GM12878 (cell line): Measurements from ENCODE around the gene ZFYVE19. TPM values are rescaled to one million over a fixed set of nuclear protein-coding genes. Genes with fewer than 3 reads are reported as not detected.

Experiments
- ATAC-seq: fragments of 200-7000 bp; cut with Tn5 transposase; 3 replicates; pipeline ENCODE4 v1.9.1; 2020; ENCODE audit warnings: mild to moderate bottlenecking, moderate library complexity
- BruUV-seq: library from RNA; stranded (reverse); fragments of 400-500 nt; replicated peaks from 2 replicates; lab custom pipeline; 2021; lab: Mats Ljungman, UMichigan
- CTCF ChIA-PET: fragments of 300-600 bp; sonication (Branson Sonifier 250); formaldehyde crosslinking; extraction: SDS; loops from one replicate; lab custom pipeline; 2021; ENCODE audit warnings: inconsistent platforms; lab: Yijun Ruan, JAX
- POLR2A ChIA-PET: fragments of 350-600 bp; formaldehyde crosslinking; extraction: SDS; loops from one replicate; lab custom pipeline; 2021; ENCODE audit warnings: inconsistent platforms; lab: Charles Lee
- RAD21 ChIA-PET: fragments of 300-600 bp; sonication (Branson Sonifier 250); formaldehyde crosslinking; loops from one replicate; lab custom pipeline; 2023; ENCODE audit warnings: antibody characterized with exemption; ENCODE audit not compliant: unreplicated experiment; lab: Charles Lee
- SMC1A ChIA-PET: fragments of 300-600 bp; sonication (Branson Sonifier 250); formaldehyde crosslinking; loops from one replicate; lab custom pipeline; 2023; ENCODE audit not compliant: unreplicated experiment, uncharacterized antibody; lab: Charles Lee
- DNase-seq: peaks from one replicate; pipeline ENCODE4 v3.0.0-alpha.2; 2011; ENCODE audit warnings: low read depth, low spot score
- FAIRE-seq: peaks from 3 replicates; lab custom pipeline; 2011; peaks lifted over from hg19 to GRCh38; lab: Jason Lieb, UNC
- H2AFZ ChIP-seq: 2 replicates; pipeline ENCODE4 v1.6.0; 2011; ENCODE audit warnings: low read depth, low read length, control low read depth; ENCODE audit not compliant: control insufficient read depth
- H3K27ac ChIP-seq: 2 replicates; pipeline ENCODE4 v1.5.1; 2011; ENCODE audit warnings: control low read depth; ENCODE audit not compliant: control insufficient read depth, insufficient read depth
- H3K27me3 ChIP-seq, 2 experiments: replicated peaks in 1 of 2; 2 replicates each; pipeline versions ENCODE4 v1.6.0 to v1.6.1; 2011; ENCODE audit warnings: low read length in 1 of 2; ENCODE audit not compliant: control insufficient read depth in 2 of 2, insufficient read depth in 2 of 2
- H3K36me3 ChIP-seq, 2 experiments: 2 replicates each; pipeline ENCODE4 v1.5.1; 2011; ENCODE audit warnings: low read length in 1 of 2; ENCODE audit not compliant: control insufficient read depth in 2 of 2, insufficient read depth in 2 of 2
- H3K4me1 ChIP-seq: 2 replicates; pipeline ENCODE4 v1.6.1; 2011; ENCODE audit warnings: mild to moderate bottlenecking, low read length, moderate library complexity, mixed read lengths; ENCODE audit not compliant: control insufficient read depth, insufficient read depth
- H3K4me2 ChIP-seq: 2 replicates; pipeline ENCODE4 v1.6.0; 2011; ENCODE audit warnings: control low read depth; ENCODE audit not compliant: control insufficient read depth, insufficient read depth
- H3K4me3 ChIP-seq: fragments of 200-600 bp; sonication (generic); 2 replicates; pipeline ENCODE4 v1.5.1; 2016
- H3K79me2 ChIP-seq: 2 replicates; pipeline ENCODE4 v1.6.0; 2011; ENCODE audit warnings: low read length; ENCODE audit not compliant: control insufficient read depth, insufficient read depth
- H3K9ac ChIP-seq: 2 replicates; pipeline ENCODE4 v1.8.0; 2011; ENCODE audit warnings: low read length, control low read depth, mixed read lengths; ENCODE audit not compliant: control insufficient read depth, insufficient read depth
- H3K9me3 ChIP-seq: replicated peaks from 3 replicates; pipeline ENCODE4 v1.5.1; 2011; ENCODE audit warnings: mild to moderate bottlenecking, low read length; ENCODE audit not compliant: control insufficient read depth, insufficient read depth
- H4K20me1 ChIP-seq: 2 replicates; pipeline ENCODE4 v1.6.0; 2011; ENCODE audit not compliant: control insufficient read depth, insufficient read depth
- ATF3 ChIP-seq: IDR thresholded peaks from 2 replicates; pipeline ENCODE4 v1.6.1; 2011; ENCODE audit warnings: low read depth, mild to moderate bottlenecking, low read length, moderate library complexity, borderline replicate concordance; ENCODE audit errors: extremely low read depth
- CBX3 ChIP-seq: fragments of 200-600 bp; sonication (generic); IDR thresholded peaks from 2 replicates; pipeline ENCODE4 v1.6.1; 2016; ENCODE audit warnings: low read depth, borderline replicate concordance
- ELK1 ChIP-seq: IDR thresholded peaks from 2 replicates; pipeline ENCODE4 v1.6.1; 2012; ENCODE audit warnings: low read depth, low read length, improper control_type of control experiment
- GATAD2B ChIP-seq: fragments of 450-650 bp; conservative IDR thresholded peaks from 2 replicates; pipeline ENCODE4 v1.6.1; 2017; ENCODE audit warnings: low read depth, mild to moderate bottlenecking, moderate library complexity
- HCFC1 ChIP-seq: fragments of 150-350 bp; IDR thresholded peaks from 2 replicates; pipeline ENCODE4 v1.6.1; 2014; ENCODE audit warnings: low read length
- HDGF ChIP-seq: fragments of 450-650 bp; IDR thresholded peaks from 2 replicates; pipeline ENCODE4 v1.6.1; 2016; ENCODE audit warnings: antibody characterized with exemption
- IKZF2 ChIP-seq, 2 experiments: fragments of 450-650 bp; IDR thresholded peaks; 2 replicates each; pipeline ENCODE4 v1.6.1; 2017; ENCODE audit warnings: mild to moderate bottlenecking in 2 of 2, moderate library complexity in 2 of 2
- KAT2A ChIP-seq: conservative IDR thresholded peaks from 2 replicates; pipeline ENCODE4 v1.6.1; 2011; ENCODE audit warnings: low read depth, low read length; ENCODE audit not compliant: control insufficient read depth
- PAX8 ChIP-seq: fragments of 450-650 bp; IDR thresholded peaks from 2 replicates; pipeline ENCODE4 v1.6.1; 2017; ENCODE audit warnings: mild to moderate bottlenecking, moderate library complexity
- RAD51 ChIP-seq: fragments of 450-650 bp; IDR thresholded peaks from 2 replicates; pipeline ENCODE4 v1.6.1; 2016; ENCODE audit warnings: moderate library complexity, mild to moderate bottlenecking, inconsistent platforms
- RFX5 ChIP-seq: IDR thresholded peaks from 2 replicates; pipeline ENCODE4 v1.6.1; 2011; ENCODE audit warnings: low read depth, low read length, improper control_type of control experiment
- SIX5 ChIP-seq: IDR thresholded peaks from 2 replicates; pipeline ENCODE4 v1.6.1; 2011; ENCODE audit warnings: mild to moderate bottlenecking, low read depth, low read length, moderate library complexity; ENCODE audit not compliant: severe bottlenecking
- SPI1 ChIP-seq: IDR thresholded peaks from 2 replicates; pipeline ENCODE4 v1.6.1; 2011; ENCODE audit warnings: low read depth, mild to moderate bottlenecking, low read length, moderate library complexity, borderline replicate concordance; ENCODE audit not compliant: insufficient read depth
- SUPT20H ChIP-seq: IDR thresholded peaks from 2 replicates; pipeline ENCODE4 v1.6.1; 2011; ENCODE audit warnings: low read depth, mild to moderate bottlenecking, low read length, moderate library complexity, borderline replicate concordance; ENCODE audit not compliant: control insufficient read depth
- TARDBP ChIP-seq: IDR thresholded peaks from 2 replicates; pipeline ENCODE4 v1.6.1; 2016; ENCODE audit warnings: borderline replicate concordance
- TCF3 ChIP-seq: IDR thresholded peaks from 2 replicates; pipeline ENCODE4 v1.6.1; 2012; ENCODE audit warnings: low read depth, mild to moderate bottlenecking, low read length, borderline replicate concordance; ENCODE audit not compliant: insufficient read depth
- YBX1 ChIP-seq: fragments of 450-650 bp; IDR thresholded peaks from 2 replicates; pipeline ENCODE4 v1.6.1; 2016; ENCODE audit warnings: antibody characterized with exemption
- YY1 ChIP-seq: IDR thresholded peaks from 2 replicates; pipeline ENCODE4 v1.6.1; 2011; ENCODE audit warnings: low read depth, mild to moderate bottlenecking, low read length
- ZBED1 ChIP-seq: IDR thresholded peaks from 2 replicates; pipeline ENCODE4 v1.6.1; 2016; ENCODE audit warnings: borderline replicate concordance
- ZNF217 ChIP-seq: fragments of 450-650 bp; IDR thresholded peaks from 2 replicates; pipeline ENCODE4 v1.6.1; 2017; ENCODE audit warnings: antibody characterized with exemption, mild to moderate bottlenecking
- ZZZ3 ChIP-seq: IDR thresholded peaks from 2 replicates; pipeline ENCODE4 v1.6.1; 2011; ENCODE audit warnings: low read depth; ENCODE audit not compliant: control insufficient read depth, insufficient read length
- WGBS: methylation state at CpG from one replicate; pipeline ENCODE4 v1.1.6; 2016; ENCODE audit warnings: low lambda C conversion rate; ENCODE audit not compliant: insufficient replicate concordance, insufficient coverage; ENCODE audit errors: missing lambda C conversion rate; 5-methylcytosine and 5-hydroxymethylcytosine counted together
- in situ Hi-C: fragments of 300-500 bp; cut with MboI; formaldehyde crosslinking; loops from 9 replicates; pipeline ENCODE4 v1.14.3; 2018; ENCODE audit warnings: mixed read lengths
- intact Hi-C: fragments of 100-400 bp; cut with micrococcal nuclease; formaldehyde crosslinking; loops from one replicate; pipeline ENCODE4 v1.14.2; 2022; ENCODE audit not compliant: unreplicated experiment
- polyA plus RNA-seq, 11 experiments: library from polyadenylated mRNA; depleted of rRNA in 4 of 11; unstranded in 6 of 11; stranded (reverse) in 5 of 11; fragments of >200 nt; fragmentation: Nextera tagmentation in 4 of 11; fragmentation: Illumina TruSeq in 1 of 11; extraction: Ambion mirVana in 4 of 11; extraction: Trizol in 1 of 11; gene quantifications; 1 replicate in 1 of 11; 2 replicates in 10 of 11; pipeline versions ENCODE4 v1.2.1 to v1.2.3, GENCODE V29; 2011 to 2016; ENCODE audit warnings: inconsistent platforms in 2 of 11, missing spikeins in 2 of 11, low read depth in 1 of 11
- total RNA-seq, 4 experiments: library from RNA; depleted of rRNA in 3 of 4; stranded (reverse); fragments of >200 nt in 3 of 4; fragmentation: Illumina TruSeq in 1 of 4; extraction: Trizol in 1 of 4; gene quantifications; 2 replicates each; pipeline versions ENCODE4 v1.2.1 to v1.2.3, GENCODE V29; 2013 to 2021

Gene ZFYVE19
- total and polyA plus RNA-seq, 10 of the 15 experiments (the other 5 are each of a cell fraction or from before 2014, with no cell fraction given): 1.7 to 36.3 (median 17.0) TPM

- no peak for TF ChIP-seq IKZF2 (IDR thresholded peaks at IDR 0.05)
- no peak for TF ChIP-seq RFX5
- TF ChIP-seq RAD51: no peak
- TF ChIP-seq YBX1: no peak
- TF ChIP-seq TCF3: 0 out of 2 replicates have a peak, but pooled peaks have one; percentile 60
- no peak for TF ChIP-seq ZNF217
- no peak for TF ChIP-seq SPI1
These were observed 24.2 kb upstream of the ZFYVE19 start (continued) for GRCh38 chr15:40782609-40783227.

- SMC1A ChIA-PET: interaction anchor here (0.7 to 4.0 kb wide), 15 partner anchors 14 to 265 kb away, joined by 3 to 27 read pairs (median 3); partner anchors contain the start of genes GCHFR, RPUSD2 and VPS18
- DNase-seq (no peak), ATAC-seq (no peak), FAIRE-seq (no peak)
- WGBS: 95% methylated on average over 3 of the region's 3 CpGs
- Histone ChIP-seq H3K4me1 (peaks cover 9% of the 10 kb centered on the region), H3K4me2 (no peak overlapping the region), H3K79me2 (peaks cover 5% of the 10 kb centered on the region), H3K27me3 (no peaks in the 10 kb centered on the region), H4K20me1 (no peaks in the 10 kb centered on the region), H2AFZ (no peak overlapping the region), H3K4me3 (no peak overlapping the region), H3K27ac (no peak overlapping the region), H3K9me3 (no peaks in the 10 kb centered on the region), H3K9ac (no peak overlapping the region), H3K36me3 (peaks cover 0 to 7% of the 10 kb centered on the region in 2 experiments; a peak in 2 of 4 replicates)
- in situ Hi-C loops: loop anchor here (5.0 kb wide), 1 partner anchor 268 kb away; no protein-coding TSS in a partner anchor
- intact Hi-C loops: no loop called here
- BruUV-seq: no TSS peak
- TF ChIP-seq PAX8 (no peak), TARDBP (no peak), CBX3 (no peak), HCFC1 (no peak), SUPT20H (no peak), SIX5 (no peak), YY1 (no peak), HDGF (no peak), ZZZ3 (no peak), GATAD2B (no peak), ELK1 (no peak), KAT2A (no peak), ATF3 (no peak), ZBED1 (no peak)
- RAD21 ChIA-PET: interaction anchor here (0.8 to 2.9 kb wide), 8 partner anchors 24 to 196 kb away, joined by 3 to 12 read pairs (median 3); partner anchors contain the start of gene VPS18
- POLR2A ChIA-PET: interaction anchor here (1.7 kb wide), 1 partner anchor 84 kb away, joined by 4 read pairs; no protein-coding TSS in a partner anchor
- CTCF ChIA-PET: interaction anchor here (0.7 to 6.6 kb wide), 18 partner anchors 15 to 400 kb away, joined by 3 to 45 read pairs (median 4); partner anchors contain the start of genes C15orf62 and VPS18
These were observed 21.7 kb upstream of the ZFYVE19 start for GRCh38 chr15:40785164-40785563.
